Activated CD8-positive, alpha-beta T cell treated with anti-CD3 and anti-CD28 coated beads for 36 hours (primary cell): ENCODE measurements around the gene LEF1. TPM values are rescaled to one million over a fixed set of nuclear protein-coding genes. Genes with fewer than 3 reads are reported as not detected.

ENCODE experiments used
- ATAC-seq: fragments of 200-7000 bp; cut with Tn5 transposase; one replicate; pipeline ENCODE4 v1.10.0; 2021; ENCODE audit warnings: mild to moderate bottlenecking, moderate library complexity
- CTCF ChIA-PET: fragments of 350-600 bp; sonication (Branson Sonifier 250); formaldehyde crosslinking; loops from one replicate; lab custom pipeline; 2021; ENCODE audit warnings: antibody characterized with exemption; lab: Charles Lee
- POLR2A ChIA-PET: fragments of 350-600 bp; sonication (Branson Sonifier 250); formaldehyde crosslinking; loops from one replicate; lab custom pipeline; 2021; ENCODE audit warnings: antibody characterized with exemption; lab: Charles Lee
- DNase-seq: peaks from one replicate; pipeline ENCODE4 v3.0.0-alpha.2; 2020
- H3K27ac Mint-ChIP-seq: one replicate; pipeline ENCODE4 v1.8.0; 2021; ENCODE audit warnings: mild to moderate bottlenecking, mixed read lengths
- H3K27me3 Mint-ChIP-seq: one replicate; pipeline ENCODE4 v1.8.0; 2021; ENCODE audit warnings: mixed read lengths
- H3K36me3 Mint-ChIP-seq: one replicate; pipeline ENCODE4 v1.8.0; 2021; ENCODE audit warnings: low read depth, mixed read lengths
- H3K4me1 Mint-ChIP-seq: one replicate; pipeline ENCODE4 v1.8.0; 2021; ENCODE audit warnings: low read depth, mixed read lengths
- H3K4me3 Mint-ChIP-seq: one replicate; pipeline ENCODE4 v1.8.0; 2021; ENCODE audit warnings: mild to moderate bottlenecking, moderate library complexity, mixed read lengths
- H3K9me3 Mint-ChIP-seq: one replicate; pipeline ENCODE4 v1.8.0; 2021; ENCODE audit warnings: mixed read lengths
- intact Hi-C: fragments of 100-400 bp; cut with micrococcal nuclease; formaldehyde crosslinking; loops from one replicate; pipeline ENCODE4 v1.10.0; 2022
- total RNA-seq, 2 experiments: library from RNA; stranded (reverse); gene quantifications; one replicate each; pipeline ENCODE4 v1.2.3, GENCODE V29; 2021
- TF ChIP-seq, protein P1 (sequence below): fragments of 200-600 bp; IDR thresholded peaks from one replicate; pipeline ENCODE4 v1.8.0; 2022; ENCODE audit warnings: antibody characterized with exemption, mild to moderate bottlenecking

Gene LEF1
- total RNA-seq, 2 experiments from 2014 or later = 178 to 182 TPM

DNA sequence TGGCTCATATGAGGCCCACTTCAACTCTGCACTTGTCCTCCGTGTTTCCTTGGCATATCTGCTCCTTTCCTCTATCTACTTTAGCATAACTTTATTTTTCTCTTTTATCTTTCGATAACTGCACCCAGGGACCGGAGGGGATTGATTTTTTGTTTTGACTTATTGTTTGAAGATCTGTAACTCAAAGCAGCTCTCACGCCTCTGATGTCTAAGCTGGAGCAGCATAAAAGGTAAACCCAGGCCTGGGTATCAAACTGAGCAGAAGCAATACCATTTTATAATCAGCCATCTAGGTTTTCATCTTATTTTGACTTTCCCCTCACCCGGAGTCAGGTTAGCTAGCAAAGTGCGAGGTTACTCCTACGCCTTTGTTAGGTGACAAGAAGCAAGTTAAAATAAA is 28.4 kb downstream of the LEF1 start:
- TF ChIP-seq, protein P1, sequence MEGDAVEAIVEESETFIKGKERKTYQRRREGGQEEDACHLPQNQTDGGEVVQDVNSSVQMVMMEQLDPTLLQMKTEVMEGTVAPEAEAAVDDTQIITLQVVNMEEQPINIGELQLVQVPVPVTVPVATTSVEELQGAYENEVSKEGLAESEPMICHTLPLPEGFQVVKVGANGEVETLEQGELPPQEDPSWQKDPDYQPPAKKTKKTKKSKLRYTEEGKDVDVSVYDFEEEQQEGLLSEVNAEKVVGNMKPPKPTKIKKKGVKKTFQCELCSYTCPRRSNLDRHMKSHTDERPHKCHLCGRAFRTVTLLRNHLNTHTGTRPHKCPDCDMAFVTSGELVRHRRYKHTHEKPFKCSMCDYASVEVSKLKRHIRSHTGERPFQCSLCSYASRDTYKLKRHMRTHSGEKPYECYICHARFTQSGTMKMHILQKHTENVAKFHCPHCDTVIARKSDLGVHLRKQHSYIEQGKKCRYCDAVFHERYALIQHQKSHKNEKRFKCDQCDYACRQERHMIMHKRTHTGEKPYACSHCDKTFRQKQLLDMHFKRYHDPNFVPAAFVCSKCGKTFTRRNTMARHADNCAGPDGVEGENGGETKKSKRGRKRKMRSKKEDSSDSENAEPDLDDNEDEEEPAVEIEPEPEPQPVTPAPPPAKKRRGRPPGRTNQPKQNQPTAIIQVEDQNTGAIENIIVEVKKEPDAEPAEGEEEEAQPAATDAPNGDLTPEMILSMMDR = no peak
- Mint-ChIP-seq H3K4me1 (peaks cover 78% of the 10 kb centered on the region), H3K4me3 (peak overlapping the region; percentile 72), H3K27me3 (no peaks in the 10 kb centered on the region), H3K36me3 (peaks cover 30% of the 10 kb centered on the region), H3K9me3 (no peaks in the 10 kb centered on the region), H3K27ac (peak overlapping the region; percentile 96)
- peak; percentile 22 for DNase-seq
- peak; percentile 9 for ATAC-seq
- intact Hi-C loops = loop anchor here (5.0 kb wide), 1 partner anchor 33 kb away; no protein-coding TSS in a partner anchor
- ChIA-PET POLR2A (interaction anchor here (0.7 to 2.6 kb wide), 4 partner anchors 18 to 71 kb away, joined by 3 to 12 read pairs (median 7); no protein-coding TSS in a partner anchor), CTCF (interaction anchor here (0.8 to 3.2 kb wide), 9 partner anchors 9 to 121 kb away, joined by 3 to 12 read pairs (median 4); no protein-coding TSS in a partner anchor)

DNA sequence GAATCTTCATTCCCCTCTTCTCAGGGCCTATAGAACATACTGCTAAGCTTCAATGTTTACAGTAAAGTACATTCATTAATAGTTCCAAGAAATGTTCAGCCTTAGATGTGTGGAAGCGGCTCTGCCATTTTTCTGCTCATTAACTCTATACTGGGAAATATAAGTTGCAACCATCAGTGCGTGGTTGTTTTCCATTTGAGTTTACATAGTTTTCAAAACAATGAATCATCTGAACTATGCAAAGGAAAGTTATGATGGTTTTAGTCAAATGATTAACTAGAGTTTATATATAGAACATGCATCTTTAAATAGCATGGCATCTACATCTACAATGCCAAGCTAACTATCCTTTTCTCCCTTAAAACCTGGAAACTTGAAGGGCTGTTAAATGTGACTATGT is 29.6 kb downstream of the LEF1 start:
- TF ChIP-seq, protein P1 = no peak
- Mint-ChIP-seq H3K9me3 (no peaks in the 10 kb centered on the region), H3K27me3 (no peaks in the 10 kb centered on the region), H3K4me3 (peak overlapping the region; percentile 72), H3K27ac (peak overlapping the region; percentile 96), H3K4me1 (peaks cover 79% of the 10 kb centered on the region), H3K36me3 (peaks cover 31% of the 10 kb centered on the region)
- ATAC-seq (peak; percentile 32), DNase-seq (peak; percentile 24)
- ChIA-PET CTCF (interaction anchor here (0.7 to 3.2 kb wide), 15 partner anchors 8 to 109 kb away, joined by 3 to 12 read pairs (median 4); partner anchors contain the start of gene LEF1), POLR2A (interaction anchor here (0.7 to 2.6 kb wide), 12 partner anchors 10 to 100 kb away, joined by 3 to 12 read pairs (median 3); no protein-coding TSS in a partner anchor)
- intact Hi-C loops = no loop called here

DNA sequence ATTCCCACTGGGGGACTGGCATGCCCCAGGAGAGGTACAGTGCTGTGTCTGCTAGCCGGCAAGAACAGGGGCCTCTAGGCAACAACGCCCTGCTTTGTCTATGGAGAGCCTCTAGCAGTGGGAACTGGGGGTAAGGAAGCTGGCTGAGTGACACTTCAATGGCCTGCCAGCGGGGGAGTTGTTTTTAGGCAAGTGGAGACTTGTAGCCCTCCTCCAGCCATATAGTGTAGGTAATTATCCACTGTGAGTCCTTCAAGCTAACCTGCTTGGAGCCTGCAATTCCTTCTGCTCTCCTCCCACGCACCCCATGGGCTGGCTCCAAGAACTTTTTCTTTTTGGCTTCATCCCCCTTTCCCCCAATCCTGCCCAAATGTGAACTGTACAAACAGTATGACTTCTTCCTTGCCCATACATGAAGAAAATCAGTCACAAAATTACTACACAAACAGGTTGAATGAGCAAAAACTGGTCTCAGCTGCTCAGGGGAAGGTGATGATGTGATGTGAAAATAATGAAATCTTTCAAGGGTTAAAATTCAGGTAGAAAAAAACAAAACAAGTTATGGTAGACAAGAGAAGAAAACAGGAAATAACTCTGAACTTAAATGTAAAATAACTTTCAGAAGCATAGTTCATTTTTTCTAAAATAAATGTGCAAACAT is 33.1 kb downstream of the LEF1 start:
- H3K27ac Mint-ChIP-seq = peak overlapping the region; percentile 94
- ChIA-PET POLR2A (interaction anchor here (0.8 to 3.7 kb wide), 8 partner anchors 8 to 54 kb away, joined by 3 to 12 read pairs (median 4); partner anchors contain the start of gene LEF1), CTCF (interaction anchor here (1.1 to 2.3 kb wide), 3 partner anchors 15 to 439 kb away, joined by 3 to 5 read pairs (median 5); no protein-coding TSS in a partner anchor)
- H3K9me3 Mint-ChIP-seq = no peaks in the 10 kb centered on the region
- DNase-seq = peak; percentile 46
- H3K36me3 Mint-ChIP-seq = peaks cover 31% of the 10 kb centered on the region
- peaks cover 78% of the 10 kb centered on the region for H3K4me1 Mint-ChIP-seq
- H3K4me3 Mint-ChIP-seq = peak overlapping the region; percentile 65
- ATAC-seq = peak; percentile 22
- intact Hi-C loops = no loop called here
- no peaks in the 10 kb centered on the region for H3K27me3 Mint-ChIP-seq
- TF ChIP-seq, protein P1 = no peak

DNA sequence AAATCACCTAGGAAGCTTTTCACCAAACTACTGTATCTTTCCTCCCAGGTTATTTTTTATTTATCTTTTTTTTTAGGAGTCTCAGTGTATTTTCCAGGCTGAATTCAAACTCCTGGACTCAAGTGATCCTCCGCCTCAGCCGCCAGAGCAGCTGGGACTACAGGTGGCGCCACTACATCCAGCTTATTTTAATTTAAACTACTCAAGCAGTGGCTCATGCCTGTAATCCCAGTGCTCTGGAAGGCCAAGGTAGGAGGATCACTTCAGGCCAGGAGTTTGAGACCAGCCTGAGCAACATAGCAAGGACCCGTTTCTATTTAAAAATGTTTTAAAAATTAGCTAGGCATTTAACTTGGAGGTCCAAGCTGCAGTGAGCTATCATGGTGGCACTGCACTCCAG is 37.8 kb downstream of the LEF1 start:
- no peaks in the 10 kb centered on the region for H3K27me3 Mint-ChIP-seq
- TF ChIP-seq, protein P1 = peak; percentile 19
- ATAC-seq (no peak), DNase-seq (no peak)
- peaks cover 49% of the 10 kb centered on the region for H3K36me3 Mint-ChIP-seq
- H3K9me3 Mint-ChIP-seq = no peaks in the 10 kb centered on the region
- intact Hi-C loops = no loop called here
- H3K4me1 Mint-ChIP-seq = peaks cover 86% of the 10 kb centered on the region
- ChIA-PET CTCF (interaction anchor here (0.9 to 3.2 kb wide), 12 partner anchors 8 to 112 kb away, joined by 3 to 15 read pairs (median 4); no protein-coding TSS in a partner anchor), POLR2A (interaction anchor here (0.9 to 1.9 kb wide), 9 partner anchors 10 to 50 kb away, joined by 3 to 6 read pairs (median 4); partner anchors contain the start of gene LEF1)
- no peak overlapping the region for H3K4me3 Mint-ChIP-seq
- H3K27ac Mint-ChIP-seq = peak overlapping the region; percentile 94
